HG03280 (cell line): Measurements from ENCODE around the gene SNX30.
A peak's percentile ranks its signal among the peaks of the same experiment; 100 is the strongest.

Source experiments
- ATAC-seq: cut with Tn5 transposase; IDR thresholded peaks from one replicate; pipeline ENCODE4 v1.9.1; 2021; ENCODE audit warnings: mild to moderate bottlenecking, moderate library complexity; ENCODE audit not compliant: unreplicated experiment

SNX30 gene

GRCh38 chr9:112777914-112778313, 27.4 kb downstream of the SNX30 start:
- no peak for ATAC-seq

DNA sequence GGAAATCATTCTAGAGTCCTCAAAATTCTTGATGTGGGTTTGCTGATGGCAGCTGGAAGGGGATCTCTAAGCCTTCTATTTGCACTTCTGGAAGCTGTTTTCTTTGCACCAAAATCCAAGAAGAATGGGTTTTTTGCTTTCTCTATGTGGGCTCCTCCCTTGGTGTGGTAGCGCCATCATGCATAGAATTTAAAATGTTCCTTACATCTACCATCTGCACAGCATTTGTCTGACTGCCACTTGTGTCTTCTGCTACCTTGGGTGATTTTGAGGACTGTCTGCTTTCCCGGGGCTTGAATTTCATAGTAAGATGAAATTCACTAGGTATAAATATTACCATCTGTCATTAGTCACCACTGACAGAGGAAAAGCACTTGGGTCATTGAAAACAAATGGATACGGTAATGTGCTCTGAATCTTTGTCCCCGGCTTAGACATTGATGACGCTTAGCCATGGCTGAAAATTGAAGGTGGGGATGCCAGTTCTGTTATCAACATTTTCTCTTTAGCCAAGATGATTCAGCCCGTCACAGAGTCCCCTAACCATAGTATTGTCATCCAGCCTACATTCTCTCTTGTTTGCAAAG, 30.0 kb downstream of the SNX30 start:
- ATAC-seq, result no peak

- no peak for ATAC-seq
Observed at GRCh38 chr9:112782218-112782617, 31.7 kb downstream of the SNX30 start.

- ATAC-seq, result no peak
Observed at GRCh38 chr9:112783551-112783954, 33.0 kb downstream of the SNX30 start.

DNA sequence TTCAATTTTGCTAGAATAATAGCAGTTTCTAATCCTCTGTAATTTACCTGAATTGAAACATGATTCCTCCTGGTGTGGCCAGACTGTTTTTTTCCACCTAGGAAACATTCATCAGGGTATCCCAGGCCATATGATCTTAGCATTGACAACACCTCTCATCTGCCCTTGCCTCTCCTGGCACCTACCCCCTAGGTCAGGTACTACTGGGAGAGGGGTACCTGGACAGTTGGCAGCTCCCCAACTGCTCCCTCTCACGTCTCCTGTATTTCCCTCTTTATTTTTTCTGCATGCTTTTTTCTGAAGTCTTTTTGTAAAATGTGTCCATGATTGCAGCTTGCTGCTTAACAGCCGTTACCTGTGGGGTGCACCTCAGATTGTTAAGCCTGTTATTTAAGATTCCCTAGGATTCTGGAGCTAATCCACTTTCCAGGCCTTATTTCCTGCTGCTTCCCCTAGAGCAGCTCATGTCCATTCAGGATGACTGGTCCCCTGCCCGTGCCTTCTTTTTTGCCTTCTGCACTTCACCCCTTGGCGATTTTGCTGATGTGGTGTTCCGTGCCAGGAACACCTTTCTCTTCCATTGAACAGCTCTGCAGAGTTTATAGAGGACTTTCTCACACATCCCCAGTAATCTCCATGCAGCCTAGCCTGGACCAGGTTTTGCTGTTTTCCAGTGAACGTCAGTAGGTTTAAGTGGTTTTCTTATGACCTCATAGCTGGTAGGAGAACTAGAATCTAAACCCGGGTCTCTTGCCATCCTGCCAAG, 33.6 kb downstream of the SNX30 start:
- no peak for ATAC-seq

DNA sequence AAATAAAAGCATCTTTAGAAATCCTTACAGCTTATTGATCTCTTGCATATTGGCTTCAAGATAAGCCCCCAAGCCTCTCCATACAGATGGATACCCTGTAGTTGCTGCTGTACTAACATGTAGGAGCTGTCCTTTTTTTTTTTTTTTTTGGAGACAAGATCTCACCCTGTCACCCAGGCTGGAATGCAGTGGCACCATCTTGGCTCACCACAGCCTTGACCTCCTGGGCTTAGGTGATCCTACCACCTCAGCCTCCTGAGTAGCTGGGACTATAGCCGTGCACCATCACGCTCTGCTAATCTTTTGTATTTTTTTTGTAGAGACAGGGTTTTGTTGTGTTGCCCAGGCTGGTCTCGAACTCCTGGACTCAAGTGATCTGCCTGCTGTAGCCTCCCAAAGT, 35.4 kb downstream of the SNX30 start:
- no peak for ATAC-seq

- no peak for ATAC-seq
Observed at GRCh38 chr9:112786829-112787520, 36.4 kb downstream of the SNX30 start.

GRCh38 chr9:112787978-112788377, 37.4 kb downstream of the SNX30 start:
- ATAC-seq, result no peak

DNA sequence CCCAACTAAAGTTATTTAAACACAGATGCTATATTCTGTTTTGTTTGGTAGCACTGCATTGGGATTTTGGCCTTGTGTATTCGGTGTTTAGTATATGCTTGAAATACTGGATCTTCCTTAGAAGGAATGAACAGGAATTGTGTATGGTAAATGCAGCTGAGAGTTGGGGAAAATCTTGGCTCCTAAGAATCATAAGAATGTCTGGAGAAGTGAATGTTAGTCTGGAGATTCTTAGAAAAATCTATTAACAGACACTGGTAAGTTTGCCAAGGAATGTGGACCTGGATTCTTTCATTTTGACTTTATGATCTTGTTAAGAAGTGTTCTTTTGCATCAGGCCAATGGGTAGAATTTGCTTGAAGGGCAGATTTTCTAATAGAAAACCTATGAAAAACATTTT, 38.9 kb downstream of the SNX30 start:
- ATAC-seq, result no peak

DNA sequence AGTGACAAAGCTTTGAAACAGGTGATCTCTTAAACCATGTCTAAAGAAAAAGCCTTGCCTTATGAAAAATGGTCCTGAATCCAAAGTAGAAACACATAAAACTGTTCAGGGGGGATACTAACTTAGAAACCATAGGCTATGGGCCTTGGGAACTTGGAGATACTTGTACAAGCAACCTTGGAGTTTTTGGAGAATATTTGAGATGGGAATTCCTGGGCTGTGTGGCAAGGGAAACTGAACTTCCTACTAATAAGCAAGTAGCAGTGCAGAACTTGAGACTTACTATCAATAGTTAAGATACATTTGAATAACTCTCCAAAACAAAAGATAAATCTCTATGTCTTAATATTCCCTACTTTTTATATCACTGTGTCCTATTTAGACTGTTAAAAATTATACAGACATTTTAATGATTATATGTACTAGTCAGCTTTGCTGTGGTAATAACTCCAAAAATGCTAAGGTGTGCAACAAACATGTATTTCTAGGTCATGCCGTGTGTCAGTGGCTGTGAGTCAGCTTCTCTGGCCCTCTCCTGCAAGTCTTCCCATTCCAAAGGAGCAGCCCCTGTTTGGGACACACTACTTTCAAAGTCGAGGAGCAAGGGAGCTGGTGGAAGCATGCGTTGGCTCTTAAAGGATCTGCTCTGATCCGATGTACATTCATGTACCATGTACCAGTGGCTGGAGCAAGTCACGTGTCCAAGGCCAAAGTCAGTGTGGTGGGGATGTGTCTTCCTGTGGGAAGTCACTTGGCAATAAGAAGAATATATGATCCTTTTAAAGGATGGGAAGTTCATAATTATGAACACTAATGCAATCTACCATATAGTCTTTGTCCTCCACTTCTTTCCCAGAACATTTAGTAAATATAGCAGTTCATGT, 39.6 kb downstream of the SNX30 start:
- no peak for ATAC-seq

GRCh38 chr9:112792670-112793069, 42.1 kb downstream of the SNX30 start:
- ATAC-seq, result no peak

- peak; percentile 84 for ATAC-seq
Observed at GRCh38 chr9:112793213-112793810, 42.8 kb downstream of the SNX30 start.

- ATAC-seq, result no peak
Observed at GRCh38 chr9:112794731-112795130, 44.2 kb downstream of the SNX30 start.

DNA sequence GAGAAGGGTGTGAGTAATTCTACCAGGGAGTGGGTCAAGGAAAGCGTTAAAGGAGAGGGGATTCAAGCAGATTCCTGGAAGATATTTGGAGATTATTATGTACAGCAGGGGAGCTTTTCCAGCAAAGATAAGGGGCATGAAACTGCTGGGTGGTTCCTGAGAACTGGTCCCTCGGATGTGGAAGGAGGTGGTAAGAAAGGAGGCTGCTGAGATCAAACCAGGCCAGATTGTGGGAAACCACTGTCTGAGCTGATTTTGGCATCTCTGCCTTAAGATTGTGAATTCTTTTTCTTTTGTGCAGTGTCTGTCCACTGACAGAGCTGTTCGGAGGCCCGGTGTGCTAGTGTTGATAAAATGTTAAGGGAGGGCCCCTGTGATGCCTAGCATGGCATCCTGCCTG, 45.4 kb downstream of the SNX30 start:
- no peak for ATAC-seq

DNA sequence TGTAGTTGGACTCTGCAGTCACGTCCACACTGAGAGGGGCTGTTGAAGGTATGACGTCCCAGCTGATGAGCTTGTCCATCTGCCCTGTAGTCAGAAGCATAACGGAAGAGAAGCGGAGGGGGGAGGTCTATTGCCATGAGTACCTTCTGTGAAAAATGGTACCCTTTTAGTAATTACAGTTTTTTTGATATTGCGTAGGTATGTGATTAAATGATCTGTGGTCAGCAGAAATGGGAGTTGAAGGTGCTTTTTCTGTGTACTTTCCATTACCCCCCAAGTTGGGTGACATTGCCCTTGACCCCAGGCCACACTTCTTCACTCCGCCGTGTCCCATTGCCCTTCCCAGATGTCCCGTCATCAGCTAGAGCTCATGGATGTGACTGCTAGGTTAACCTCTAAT, 45.9 kb downstream of the SNX30 start:
- ATAC-seq, result no peak

GRCh38 chr9:112809351-112809848, 58.8 kb downstream of the SNX30 start:
- peak; percentile 98 for ATAC-seq

GRCh38 chr9:112809906-112810305, 59.3 kb downstream of the SNX30 start:
- no peak for ATAC-seq

DNA sequence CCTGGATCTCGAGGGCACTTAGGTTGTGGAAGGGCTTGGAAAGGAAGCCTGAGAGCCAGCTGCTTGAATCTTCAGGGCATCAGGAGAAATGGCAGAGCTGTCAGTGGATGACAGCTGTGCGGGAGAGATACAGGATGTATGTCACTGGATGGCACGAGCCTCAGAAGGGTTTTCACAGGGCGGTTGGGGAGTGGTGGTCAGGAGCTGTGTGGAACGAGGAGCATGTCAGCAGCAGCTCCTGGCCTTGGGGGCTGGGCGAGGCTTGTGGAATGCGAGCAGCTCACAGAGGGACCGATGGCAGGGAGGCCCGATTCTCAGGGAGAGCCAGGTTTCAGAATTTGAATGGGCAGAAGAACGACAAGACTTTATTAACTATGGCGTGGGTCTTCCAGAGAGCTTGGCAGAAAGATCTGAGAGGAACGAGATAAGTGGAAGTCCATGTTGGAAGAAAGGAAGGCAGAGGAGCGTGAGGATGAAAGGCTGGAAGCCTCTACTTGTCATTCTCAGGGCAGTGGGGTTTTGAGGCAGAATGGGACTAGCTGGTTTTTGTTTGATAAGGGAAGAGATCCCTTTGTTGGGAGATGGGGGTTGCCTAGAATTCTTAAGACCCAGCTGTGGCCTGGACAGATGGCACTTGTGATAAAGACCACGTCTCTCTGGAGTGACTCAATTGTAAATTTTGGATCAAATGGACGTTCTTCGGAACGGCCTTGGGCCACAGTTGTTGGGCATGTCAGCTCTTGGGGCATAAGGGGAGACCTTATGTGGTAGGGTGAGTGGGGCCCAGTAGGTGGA, 60.3 kb downstream of the SNX30 start:
- ATAC-seq, result no peak

DNA sequence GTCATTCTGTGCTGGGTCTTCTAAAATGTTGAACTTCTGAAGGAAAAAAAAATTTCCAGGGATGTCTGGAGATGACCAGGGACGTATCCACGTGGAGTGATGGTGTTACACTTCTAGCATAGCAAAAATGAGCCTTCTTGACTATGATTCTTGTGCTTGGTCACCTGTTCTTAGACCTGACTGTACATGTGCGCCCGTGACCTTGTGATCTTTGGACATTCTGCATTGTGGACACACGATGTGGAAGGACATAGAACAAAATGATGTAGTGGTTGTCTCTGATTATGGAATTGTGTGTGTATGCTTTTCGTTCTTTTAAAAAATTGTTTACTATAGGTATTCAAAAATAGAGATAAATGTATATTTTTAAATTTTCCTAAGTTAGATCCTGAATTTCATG, 61.0 kb downstream of the SNX30 start:
- ATAC-seq, result no peak

DNA sequence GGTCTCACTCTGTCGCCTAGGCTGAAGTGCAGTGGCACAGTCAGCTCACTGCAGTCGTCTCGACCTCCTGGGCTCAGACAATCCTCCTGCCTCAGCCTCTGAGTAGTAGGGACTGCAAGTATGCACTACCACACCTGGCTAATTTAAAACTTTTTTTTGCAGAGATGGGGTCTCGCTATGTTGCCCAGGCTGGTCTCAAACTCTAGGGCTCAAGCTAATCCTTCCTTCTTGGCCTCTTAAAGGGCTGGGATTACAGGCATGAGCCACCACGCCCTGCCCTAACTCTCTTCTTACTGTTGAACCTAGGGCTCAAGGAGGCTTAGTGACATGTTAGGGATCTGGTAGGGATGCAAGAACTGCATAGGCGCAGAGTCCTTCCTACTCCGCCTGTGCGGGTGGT, 65.3 kb downstream of the SNX30 start:
- no peak for ATAC-seq
